ENCODE results near the gene TRIM3.
A peak's percentile ranks its signal among the peaks of the same experiment; 100 is the strongest.

TRIM3 gene

DNA sequence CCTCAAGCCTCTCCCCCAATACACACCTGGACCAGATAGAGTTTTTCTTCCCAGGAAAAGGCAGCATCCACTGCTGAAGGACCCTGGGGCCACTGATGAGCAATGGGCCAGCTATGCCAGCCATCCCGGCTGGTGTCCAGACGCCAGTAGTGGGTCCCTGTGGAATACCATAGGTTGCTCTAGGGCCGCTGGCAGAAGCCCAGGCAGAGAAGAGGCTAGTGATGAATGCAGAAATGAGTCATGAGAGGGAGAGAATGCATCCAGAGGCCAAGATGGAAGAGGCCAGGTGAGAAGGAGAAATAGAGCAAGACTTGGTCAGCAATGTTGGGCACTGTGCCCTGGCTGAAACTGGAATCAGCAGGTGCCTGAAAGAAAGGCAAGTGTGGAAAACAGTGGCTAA lies 41.9 kb downstream of the TRIM3 start:
- peaks cover 5% of the 10 kb centered on the region for H3K4me1 ChIP-seq (ENCODE audit: control insufficient read depth, low read depth, low read length)

DNA sequence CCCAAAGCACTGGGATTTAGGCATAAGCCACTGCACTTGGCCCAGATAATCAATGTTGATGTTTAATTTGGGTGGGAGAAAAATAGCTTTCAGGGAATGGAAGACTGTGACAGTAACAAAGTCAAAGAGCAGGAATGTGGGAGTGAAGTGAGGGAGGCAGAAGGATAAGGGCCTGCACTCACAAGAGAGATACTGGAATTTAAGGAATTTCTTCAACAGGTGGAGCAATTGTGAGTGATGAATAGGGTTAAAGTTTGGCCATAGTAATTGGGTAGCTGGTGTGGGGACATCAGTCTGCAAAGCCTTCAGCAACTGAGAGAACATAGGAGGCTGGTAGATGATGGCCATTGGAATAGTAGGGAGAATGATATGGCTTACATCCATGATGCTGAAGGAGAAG lies 46.2 kb downstream of the TRIM3 start:
- H3K9me3 ChIP-seq (ENCODE audit: control insufficient read depth, low read depth, low read length): no peaks in the 10 kb centered on the region
- H3K9ac ChIP-seq (ENCODE audit: low read length): no peak overlapping the region
- H3K27ac ChIP-seq (ENCODE audit: low read length): no peak overlapping the region
- H3K4me3 ChIP-seq (ENCODE audit: low read length): no peak overlapping the region
- no peaks in the 10 kb centered on the region for H3K27me3 ChIP-seq (ENCODE audit: control insufficient read depth, insufficient read depth, low read length)
- H3K4me1 ChIP-seq (ENCODE audit: control insufficient read depth, low read depth, low read length): peaks cover 5% of the 10 kb centered on the region
- H3K36me3 ChIP-seq (ENCODE audit: control insufficient read depth, low read depth, low read length): no peaks in the 10 kb centered on the region

More for the DNA sequence above, 41.9 kb downstream of the TRIM3 start:
- Histone ChIP-seq H3K36me3 (ENCODE audit: control insufficient read depth, low read depth, low read length) (no peaks in the 10 kb centered on the region), H3K9me3 (ENCODE audit: control insufficient read depth, low read depth, low read length) (no peaks in the 10 kb centered on the region), H3K9ac (ENCODE audit: low read length) (no peak overlapping the region), H3K27ac (ENCODE audit: low read length) (no peak overlapping the region), H3K27me3 (ENCODE audit: control insufficient read depth, insufficient read depth, low read length) (no peaks in the 10 kb centered on the region), H3K4me3 (ENCODE audit: low read length) (no peak overlapping the region)

DNA sequence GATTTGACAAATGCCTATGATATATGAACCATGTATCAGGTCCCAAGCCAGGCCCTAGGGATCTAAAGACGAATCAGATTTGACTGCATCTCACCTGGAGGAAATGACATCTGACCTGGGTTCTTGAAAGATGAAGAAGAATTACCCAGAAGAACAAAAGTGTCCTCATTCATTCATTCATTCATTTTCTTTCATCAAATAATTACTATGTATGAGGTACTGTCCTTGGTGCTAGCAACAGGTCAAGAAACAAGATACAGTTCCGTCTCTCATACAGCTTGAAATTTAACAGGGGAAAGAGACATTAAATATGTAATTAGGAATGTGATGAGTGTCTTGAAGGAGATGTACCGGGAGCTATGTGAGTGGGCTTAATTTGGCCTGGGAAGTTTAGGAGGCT lies 53.1 kb downstream of the TRIM3 start:
- H3K9me3 ChIP-seq (ENCODE audit: control insufficient read depth, low read depth, low read length): no peaks in the 10 kb centered on the region
- H3K4me3 ChIP-seq (ENCODE audit: low read length): no peak overlapping the region
- H3K27ac ChIP-seq (ENCODE audit: low read length): no peak overlapping the region
- H3K9ac ChIP-seq (ENCODE audit: low read length): no peak overlapping the region
- H3K27me3 ChIP-seq (ENCODE audit: control insufficient read depth, insufficient read depth, low read length): peaks cover 20% of the 10 kb centered on the region
- no peaks in the 10 kb centered on the region for H3K4me1 ChIP-seq (ENCODE audit: control insufficient read depth, low read depth, low read length)
- H3K36me3 ChIP-seq (ENCODE audit: control insufficient read depth, low read depth, low read length): no peaks in the 10 kb centered on the region

DNA sequence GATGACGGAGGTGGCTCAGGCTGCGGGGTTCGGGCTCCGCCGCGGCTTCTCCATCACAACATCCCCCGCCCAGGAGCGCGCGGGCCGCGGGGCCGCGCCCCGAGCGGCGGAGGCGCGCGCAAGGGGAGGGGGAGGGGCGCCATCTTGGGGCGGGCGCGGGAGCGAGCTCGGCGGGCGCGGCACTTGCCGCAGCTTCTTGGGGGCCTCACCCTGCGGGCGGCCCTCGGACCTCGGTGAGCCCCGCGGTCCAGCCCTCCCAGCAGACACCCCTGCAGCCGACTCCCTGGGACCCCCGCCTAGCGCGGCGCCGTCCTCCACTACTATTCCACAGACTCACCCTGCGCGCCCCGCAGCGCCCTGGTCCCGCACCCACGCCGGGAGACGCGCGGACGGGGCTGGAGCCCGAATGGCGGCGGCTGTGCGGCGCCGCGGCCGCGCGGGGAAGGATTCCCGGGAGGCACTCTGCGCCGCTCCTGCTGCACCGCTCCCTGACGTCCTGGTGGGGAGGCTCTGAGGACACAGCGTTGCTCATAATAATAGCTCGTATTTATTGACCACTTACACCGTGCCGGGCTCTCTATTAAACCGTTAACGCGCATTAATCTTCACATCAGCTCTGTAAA lies 54.6 kb downstream of the TRIM3 start, which contains the start of gene APBB1:
APBB1 (minus strand) TSS at position 86 of the 623 bp plus-strand sequence. CDS start 7,747 bp downstream, outside the sequence.
- H3K4me1 ChIP-seq (ENCODE audit: control insufficient read depth, low read depth, low read length): no peaks in the 10 kb centered on the region
- no peak within 1 kb of the TSS for H3K27ac ChIP-seq (ENCODE audit: low read length)
- H3K9ac ChIP-seq (ENCODE audit: low read length): peak within 1 kb of the TSS; percentile 74
- peaks cover 20% of the 10 kb centered on the region for H3K27me3 ChIP-seq (ENCODE audit: control insufficient read depth, insufficient read depth, low read length)
- peak within 1 kb of the TSS; percentile 75 for H3K4me3 ChIP-seq (ENCODE audit: low read length)
- H3K36me3 ChIP-seq (ENCODE audit: control insufficient read depth, low read depth, low read length): no peaks in the 10 kb centered on the region
- no peaks in the 10 kb centered on the region for H3K9me3 ChIP-seq (ENCODE audit: control insufficient read depth, low read depth, low read length)

DNA sequence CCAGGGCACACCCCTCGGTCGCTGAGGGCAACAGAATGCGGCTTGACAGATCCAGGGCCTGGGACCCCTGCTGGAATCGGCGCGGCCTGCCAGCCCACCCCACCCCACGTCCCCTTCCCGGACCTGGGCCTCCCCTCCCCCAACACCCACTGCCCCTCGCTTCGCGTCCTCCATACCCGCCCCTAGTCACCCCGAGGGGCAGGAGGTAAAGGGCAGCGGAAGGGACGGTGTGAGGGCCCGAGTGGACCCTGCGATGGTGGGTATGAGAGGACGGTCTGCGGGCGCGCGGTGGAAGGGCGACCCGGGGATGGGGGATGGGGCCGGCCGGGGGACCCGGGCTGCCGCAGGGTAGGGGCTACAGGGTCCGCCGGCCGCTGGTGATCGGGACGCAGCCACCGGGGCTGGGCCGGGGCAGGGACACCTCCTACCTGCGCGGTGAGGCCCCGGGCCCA lies 55.2 kb downstream of the TRIM3 start:
- Histone ChIP-seq H3K4me1 (ENCODE audit: control insufficient read depth, low read depth, low read length) (no peaks in the 10 kb centered on the region), H3K4me3 (ENCODE audit: low read length) (peak overlapping the region; percentile 75), H3K27me3 (ENCODE audit: control insufficient read depth, insufficient read depth, low read length) (peaks cover 20% of the 10 kb centered on the region), H3K36me3 (ENCODE audit: control insufficient read depth, low read depth, low read length) (no peaks in the 10 kb centered on the region), H3K9ac (ENCODE audit: low read length) (no peak overlapping the region), H3K9me3 (ENCODE audit: control insufficient read depth, low read depth, low read length) (no peaks in the 10 kb centered on the region), H3K27ac (ENCODE audit: low read length) (no peak overlapping the region)

DNA sequence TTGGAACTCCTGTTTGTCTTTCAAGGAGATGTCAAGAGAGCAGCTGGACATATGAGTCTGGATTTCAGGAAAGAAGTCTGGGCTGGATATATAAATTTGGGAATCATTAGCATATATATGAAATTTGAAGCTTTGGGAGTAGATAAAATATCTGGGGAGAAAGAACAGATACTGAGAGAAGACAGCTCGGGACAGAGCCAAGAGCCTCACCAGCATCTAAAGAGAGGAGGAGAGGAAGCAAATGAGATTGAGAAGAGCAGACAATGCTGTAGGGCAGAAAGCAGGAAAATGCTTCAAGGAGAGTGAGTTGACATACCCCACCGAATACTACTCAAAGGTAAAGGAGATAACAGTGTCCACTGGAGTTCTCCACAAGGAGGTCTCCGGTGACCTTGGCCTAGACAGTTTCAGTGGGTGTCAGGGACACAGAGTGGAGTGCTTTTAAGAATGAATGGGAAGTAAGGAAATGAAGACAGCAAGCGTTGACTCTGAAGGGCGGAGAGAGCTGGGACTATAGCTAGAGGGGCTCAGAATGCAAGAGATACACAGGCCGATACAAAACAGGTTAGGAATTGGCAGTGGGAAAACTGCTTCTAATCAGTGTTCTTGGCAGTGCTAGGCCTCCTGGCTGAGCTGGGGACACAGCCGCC lies 55.7 kb downstream of the TRIM3 start:
- no peak overlapping the region for H3K9ac ChIP-seq (ENCODE audit: low read length)
- no peaks in the 10 kb centered on the region for H3K36me3 ChIP-seq (ENCODE audit: control insufficient read depth, low read depth, low read length)
- no peak overlapping the region for H3K27ac ChIP-seq (ENCODE audit: low read length)
- peak overlapping the region; percentile 75 for H3K4me3 ChIP-seq (ENCODE audit: low read length)
- H3K9me3 ChIP-seq (ENCODE audit: control insufficient read depth, low read depth, low read length): no peaks in the 10 kb centered on the region
- no peaks in the 10 kb centered on the region for H3K4me1 ChIP-seq (ENCODE audit: control insufficient read depth, low read depth, low read length)
- peaks cover 20% of the 10 kb centered on the region for H3K27me3 ChIP-seq (ENCODE audit: control insufficient read depth, insufficient read depth, low read length)

DNA sequence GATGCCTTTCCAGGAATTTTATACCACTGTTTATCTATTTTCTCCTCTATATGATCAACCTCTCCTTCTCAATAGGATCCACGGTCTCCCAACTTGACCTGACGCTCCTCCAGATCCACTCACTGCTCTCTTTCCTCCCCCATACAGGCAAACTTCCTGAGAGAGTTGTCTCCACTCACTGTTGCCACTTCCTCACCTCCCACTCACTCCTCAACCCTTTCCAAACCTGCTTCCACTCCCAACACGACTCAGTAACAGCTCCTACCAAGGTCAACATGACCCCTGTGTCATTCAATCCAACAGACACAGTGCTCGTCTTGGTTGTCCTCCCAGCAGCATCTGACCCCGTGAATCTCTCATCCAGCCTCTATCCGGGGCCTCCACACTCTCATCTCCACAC lies 57.9 kb downstream of the TRIM3 start:
- Histone ChIP-seq H3K9me3 (ENCODE audit: control insufficient read depth, low read depth, low read length) (no peaks in the 10 kb centered on the region), H3K4me3 (ENCODE audit: low read length) (no peak overlapping the region), H3K4me1 (ENCODE audit: control insufficient read depth, low read depth, low read length) (no peaks in the 10 kb centered on the region), H3K27me3 (ENCODE audit: control insufficient read depth, insufficient read depth, low read length) (peaks cover 20% of the 10 kb centered on the region), H3K36me3 (ENCODE audit: control insufficient read depth, low read depth, low read length) (no peaks in the 10 kb centered on the region), H3K27ac (ENCODE audit: low read length) (no peak overlapping the region), H3K9ac (ENCODE audit: low read length) (no peak overlapping the region)

DNA sequence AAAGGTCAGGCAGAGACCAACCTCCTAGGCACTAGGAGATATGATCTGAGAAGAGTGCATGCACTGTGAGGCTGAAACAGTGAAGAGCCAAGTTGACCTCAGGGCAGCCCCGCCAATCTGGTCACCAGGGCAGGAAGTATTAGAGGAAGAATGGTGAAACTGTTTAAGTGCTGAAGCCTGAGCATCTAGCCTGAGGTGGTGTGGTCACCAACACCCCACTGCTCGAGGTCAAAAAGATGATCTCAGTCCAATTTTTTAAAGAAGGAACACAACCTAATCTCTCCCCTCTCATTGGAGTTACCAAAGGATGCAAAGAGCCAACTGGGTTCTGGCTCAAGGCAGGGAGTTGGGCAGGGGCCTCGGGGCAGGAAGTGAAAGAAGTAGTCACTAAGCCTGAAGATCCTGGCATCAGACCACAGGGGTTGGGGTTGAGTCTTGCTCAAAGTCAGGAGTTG lies 58.8 kb downstream of the TRIM3 start:
- peaks cover 15% of the 10 kb centered on the region for H3K27me3 ChIP-seq (ENCODE audit: control insufficient read depth, insufficient read depth, low read length)

DNA sequence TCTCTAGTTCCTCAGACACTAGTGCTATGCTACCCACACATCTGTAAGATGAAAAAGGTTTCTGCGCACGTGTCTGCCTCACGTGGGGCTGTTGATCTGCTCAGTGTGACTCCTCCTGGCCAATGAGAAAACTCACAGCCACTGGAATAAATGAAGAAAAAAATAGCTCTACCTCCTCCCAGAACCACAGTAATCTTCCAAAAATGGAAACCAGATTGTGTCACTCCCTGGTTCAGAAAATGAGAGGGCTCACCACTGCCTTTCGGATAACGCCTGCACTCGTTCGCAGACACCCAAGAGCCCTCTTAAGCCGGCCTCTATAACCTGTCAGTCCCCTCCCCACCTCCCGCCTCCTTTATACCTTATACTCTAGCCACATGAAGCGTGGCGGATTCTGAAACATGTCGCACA lies 59.9 kb downstream of the TRIM3 start:
- Histone ChIP-seq H3K27me3 (ENCODE audit: control insufficient read depth, insufficient read depth, low read length) (peaks cover 8% of the 10 kb centered on the region), H3K4me1 (ENCODE audit: control insufficient read depth, low read depth, low read length) (no peaks in the 10 kb centered on the region), H3K9me3 (ENCODE audit: control insufficient read depth, low read depth, low read length) (no peaks in the 10 kb centered on the region), H3K4me3 (ENCODE audit: low read length) (no peak overlapping the region), H3K9ac (ENCODE audit: low read length) (no peak overlapping the region), H3K27ac (ENCODE audit: low read length) (no peak overlapping the region), H3K36me3 (ENCODE audit: control insufficient read depth, low read depth, low read length) (no peaks in the 10 kb centered on the region)

More for the DNA sequence above, 58.8 kb downstream of the TRIM3 start:
- H3K36me3 ChIP-seq (ENCODE audit: control insufficient read depth, low read depth, low read length): no peaks in the 10 kb centered on the region
- no peak overlapping the region for H3K27ac ChIP-seq (ENCODE audit: low read length)
- H3K4me3 ChIP-seq (ENCODE audit: low read length): no peak overlapping the region
- no peaks in the 10 kb centered on the region for H3K9me3 ChIP-seq (ENCODE audit: control insufficient read depth, low read depth, low read length)
- no peaks in the 10 kb centered on the region for H3K4me1 ChIP-seq (ENCODE audit: control insufficient read depth, low read depth, low read length)
- H3K9ac ChIP-seq (ENCODE audit: low read length): no peak overlapping the region

DNA sequence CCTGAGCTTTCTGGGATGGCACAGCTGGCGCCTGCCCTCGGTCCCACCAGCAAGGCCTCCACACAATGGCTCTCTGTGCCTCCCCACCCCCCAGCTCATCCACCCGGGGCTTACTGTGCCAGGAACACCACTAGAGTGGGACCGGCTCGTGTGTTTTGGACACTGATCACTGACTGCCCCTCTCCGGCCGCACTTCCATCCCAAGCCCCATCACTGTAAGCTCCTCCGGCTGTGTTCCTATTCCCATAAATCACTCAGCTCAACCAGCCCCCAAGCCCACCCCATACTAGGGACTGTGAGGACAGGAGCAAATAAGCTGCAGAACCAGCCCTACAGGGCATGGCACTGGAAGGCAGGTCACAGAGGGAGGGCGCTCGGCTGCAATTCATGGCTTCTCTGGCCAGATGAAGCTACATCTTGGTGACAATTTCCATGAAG lies 62.1 kb downstream of the TRIM3 start:
- Histone ChIP-seq H3K27ac (ENCODE audit: low read length) (no peak overlapping the region), H3K4me3 (ENCODE audit: low read length) (no peak overlapping the region), H3K4me1 (ENCODE audit: control insufficient read depth, low read depth, low read length) (no peaks in the 10 kb centered on the region), H3K9me3 (ENCODE audit: control insufficient read depth, low read depth, low read length) (no peaks in the 10 kb centered on the region), H3K27me3 (ENCODE audit: control insufficient read depth, insufficient read depth, low read length) (no peaks in the 10 kb centered on the region), H3K36me3 (ENCODE audit: control insufficient read depth, low read depth, low read length) (no peaks in the 10 kb centered on the region), H3K9ac (ENCODE audit: low read length) (no peak overlapping the region)

DNA sequence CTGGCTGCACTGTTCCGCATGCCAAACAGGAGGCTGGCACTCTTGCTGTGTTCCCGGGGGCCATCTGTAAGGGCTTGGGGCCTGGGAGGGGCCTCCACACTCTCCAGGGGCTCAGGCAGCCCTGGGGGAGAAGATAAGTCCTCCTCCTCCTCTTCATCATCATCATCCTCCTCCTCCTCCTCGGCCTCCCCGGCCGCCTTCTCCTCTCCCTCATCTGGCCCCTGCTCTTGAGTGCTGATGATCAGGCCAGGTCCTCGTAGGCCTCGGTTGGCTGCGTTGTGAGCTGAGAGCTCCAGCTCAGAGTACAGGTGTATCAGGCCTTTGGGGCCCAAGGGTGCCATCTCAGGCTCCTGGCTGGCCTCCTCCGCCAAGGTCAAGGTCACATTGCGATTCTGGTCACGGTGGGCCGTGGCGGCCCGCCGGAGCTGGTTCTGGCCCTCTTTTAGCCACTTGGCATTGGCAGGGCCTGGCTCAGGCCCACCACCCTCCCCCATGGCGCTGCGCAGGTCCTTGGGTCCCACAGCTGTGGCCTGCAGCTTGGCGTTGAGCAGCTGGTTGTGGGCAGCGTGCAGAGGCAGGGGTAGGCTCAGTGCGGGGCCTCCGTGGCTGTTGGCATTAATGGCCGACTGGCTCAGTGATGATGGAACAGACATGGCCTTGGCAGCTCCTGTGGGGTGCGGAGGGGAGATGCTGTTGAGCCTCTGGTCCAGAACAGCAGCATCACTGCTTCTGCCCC lies 62.9 kb downstream of the TRIM3 start:
- no peak overlapping the region for H3K27ac ChIP-seq (ENCODE audit: low read length)
- no peaks in the 10 kb centered on the region for H3K4me1 ChIP-seq (ENCODE audit: control insufficient read depth, low read depth, low read length)
- H3K27me3 ChIP-seq (ENCODE audit: control insufficient read depth, insufficient read depth, low read length): no peaks in the 10 kb centered on the region
- H3K9ac ChIP-seq (ENCODE audit: low read length): no peak overlapping the region
- no peak overlapping the region for H3K4me3 ChIP-seq (ENCODE audit: low read length)
- H3K36me3 ChIP-seq (ENCODE audit: control insufficient read depth, low read depth, low read length): no peaks in the 10 kb centered on the region
- no peaks in the 10 kb centered on the region for H3K9me3 ChIP-seq (ENCODE audit: control insufficient read depth, low read depth, low read length)

Measured in iPS-18a (cell line).